HG03039 (cell line): Measurements from ENCODE around the gene GPC5.
"Not testable (repeated sequence)": the region's sequence is repeated elsewhere in the genome, so short reads cannot be mapped to it uniquely, and the experiment has no call there.

Experiments
- ATAC-seq: cut with Tn5 transposase; IDR thresholded peaks from one replicate; pipeline ENCODE4 v1.9.1; 2021; ENCODE audit warnings: mild to moderate bottlenecking, moderate library complexity; ENCODE audit not compliant: unreplicated experiment

GPC5 gene

DNA sequence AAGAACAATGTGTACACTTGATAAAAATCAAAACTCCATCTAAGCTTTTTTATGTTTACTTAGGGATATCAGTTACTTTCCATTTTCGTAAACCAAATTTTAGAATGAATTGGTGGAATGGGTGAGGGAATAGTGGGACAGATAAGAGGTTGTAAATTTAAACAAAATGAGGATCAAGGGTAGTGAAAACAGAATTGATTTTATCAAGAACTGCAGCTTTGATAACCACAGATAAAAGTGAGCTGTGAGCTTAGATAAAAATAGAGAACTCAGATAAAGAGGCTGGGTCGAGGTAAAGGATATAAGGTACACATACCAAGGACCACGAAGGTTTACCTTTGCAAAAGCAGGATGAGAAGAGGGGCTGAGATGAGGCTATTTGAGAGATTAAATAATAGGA is 1015.0 kb downstream of the GPC5 start:
- no peak for ATAC-seq

DNA sequence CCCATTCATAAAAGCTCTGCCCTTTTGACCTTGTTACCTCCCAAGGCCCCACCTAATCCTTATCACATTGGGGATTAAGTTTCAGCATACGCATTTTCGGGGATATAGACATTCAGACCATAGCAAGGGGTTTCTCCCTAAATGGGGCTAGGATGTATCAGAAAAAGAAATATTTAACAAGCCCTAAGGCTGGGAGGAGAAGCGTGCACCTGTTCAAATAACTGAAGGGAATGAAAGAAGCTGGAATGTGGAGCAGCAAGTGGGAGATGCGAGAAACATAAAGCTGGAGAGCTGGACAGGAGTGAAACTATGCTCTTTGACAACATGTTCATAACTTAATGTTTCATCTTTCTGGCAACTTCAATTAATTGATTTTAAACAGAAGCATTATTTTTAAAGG is 1016.4 kb downstream of the GPC5 start:
- ATAC-seq, result no peak

DNA sequence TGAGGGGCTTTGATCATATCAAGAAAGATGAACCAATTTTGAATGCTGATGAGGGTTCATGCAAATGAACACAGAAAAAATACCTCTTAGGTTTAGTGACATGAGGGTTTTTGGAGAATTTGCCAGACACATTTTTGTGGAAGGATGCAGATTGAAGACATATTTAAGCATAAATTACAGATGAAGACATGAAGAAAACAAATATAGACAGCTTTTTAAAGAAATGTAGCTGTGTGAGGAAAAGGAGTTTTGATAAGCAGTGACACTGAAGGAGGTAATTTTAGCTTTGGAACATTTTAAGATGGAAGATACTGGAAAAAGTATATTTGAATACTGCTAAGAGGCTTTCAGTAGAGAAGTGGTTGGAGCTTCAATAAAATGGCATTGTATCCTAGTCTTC is 1017.4 kb downstream of the GPC5 start:
- no peak for ATAC-seq

DNA sequence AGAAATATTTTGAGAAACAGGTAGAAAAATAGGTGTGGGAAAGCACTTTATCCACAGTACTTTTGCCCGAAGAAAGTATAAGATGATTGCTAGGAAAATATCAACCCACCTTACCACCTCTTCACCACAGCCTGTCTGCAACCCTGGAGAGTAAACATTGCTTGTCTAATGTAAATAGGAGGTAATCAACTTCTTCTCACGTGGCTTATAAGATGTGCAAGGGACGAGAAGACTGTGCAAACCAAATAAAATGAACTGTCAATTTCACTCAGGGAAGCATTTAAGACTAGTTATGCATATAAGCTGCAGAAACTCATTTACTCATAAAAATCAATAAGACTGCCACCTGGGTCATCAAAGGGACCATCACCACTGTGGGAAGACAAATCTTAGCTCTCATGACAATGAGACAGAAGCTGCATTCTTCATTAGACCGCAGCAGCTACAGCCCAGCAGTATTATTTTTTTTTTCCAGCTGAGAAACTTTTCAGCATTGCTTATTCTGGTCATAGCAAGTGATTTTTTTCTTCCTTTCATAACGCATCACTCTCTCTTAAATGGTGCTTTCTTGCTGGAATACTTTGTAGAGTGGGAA is 1020.5 kb downstream of the GPC5 start:
- no peak for ATAC-seq

- ATAC-seq, result no peak
These were observed 1030.8 kb downstream of the GPC5 start for GRCh38 chr13:92429231-92429630.

DNA sequence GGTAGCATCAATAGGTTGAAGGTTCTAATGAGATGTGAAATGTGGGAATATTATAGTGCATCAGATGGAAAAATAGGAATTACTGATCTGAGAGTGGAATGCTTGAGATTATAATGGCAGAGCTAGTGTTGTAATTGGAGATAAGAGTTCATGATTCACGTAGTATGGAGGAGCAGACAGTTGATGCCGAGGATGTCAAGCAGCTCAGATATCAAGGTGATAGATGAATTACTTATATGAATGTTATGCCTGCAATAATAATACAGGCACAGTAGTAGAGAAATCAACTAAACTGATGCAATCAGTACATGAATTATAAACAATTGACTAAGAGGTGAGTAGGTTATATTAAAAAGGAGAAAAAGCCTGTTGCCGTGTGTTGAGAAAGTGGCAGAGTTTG is 1035.0 kb downstream of the GPC5 start:
- ATAC-seq, result no peak

- ATAC-seq, result no peak
These were observed 1035.5 kb downstream of the GPC5 start for GRCh38 chr13:92433963-92434362.

- no peak for ATAC-seq
These were observed 1038.5 kb downstream of the GPC5 start for GRCh38 chr13:92436924-92437323.

DNA sequence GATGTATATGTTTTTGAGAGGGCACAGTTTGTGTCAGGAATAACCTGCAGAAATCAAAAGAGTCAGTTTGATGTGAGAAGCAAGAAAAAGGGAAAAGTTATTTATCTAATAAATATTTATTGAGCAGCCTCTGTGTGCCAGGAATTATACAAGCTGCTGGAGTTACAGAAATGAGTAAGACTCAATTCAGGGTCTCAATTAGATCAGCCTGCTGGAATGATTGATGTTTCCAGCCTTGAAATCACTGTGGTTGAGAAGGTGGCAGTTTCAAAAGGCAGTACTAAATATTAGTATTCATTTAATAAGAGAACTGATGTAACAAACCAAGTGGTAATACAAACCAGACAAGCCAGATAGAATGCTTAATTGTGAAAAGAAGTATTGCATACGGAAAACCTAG is 1045.8 kb downstream of the GPC5 start:
- no peak for ATAC-seq

DNA sequence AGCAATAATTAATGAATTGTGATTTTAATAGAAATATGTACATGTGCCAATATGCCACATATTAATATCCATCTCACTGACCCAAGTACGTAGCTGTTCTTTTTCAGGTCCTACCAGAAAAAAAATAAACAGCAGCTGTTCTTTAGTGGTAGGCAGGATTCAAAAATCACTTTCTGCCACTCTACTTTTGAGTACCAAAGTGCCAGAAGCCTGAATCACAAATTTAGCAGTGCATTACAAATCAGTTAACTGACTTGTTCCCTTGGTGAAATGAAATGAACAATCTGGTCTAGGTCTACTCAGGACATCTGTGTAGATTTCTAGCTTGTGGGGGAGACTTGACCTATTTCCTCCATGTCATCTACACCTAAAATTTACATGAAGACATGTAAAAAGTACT is 1052.6 kb downstream of the GPC5 start:
- no peak for ATAC-seq

DNA sequence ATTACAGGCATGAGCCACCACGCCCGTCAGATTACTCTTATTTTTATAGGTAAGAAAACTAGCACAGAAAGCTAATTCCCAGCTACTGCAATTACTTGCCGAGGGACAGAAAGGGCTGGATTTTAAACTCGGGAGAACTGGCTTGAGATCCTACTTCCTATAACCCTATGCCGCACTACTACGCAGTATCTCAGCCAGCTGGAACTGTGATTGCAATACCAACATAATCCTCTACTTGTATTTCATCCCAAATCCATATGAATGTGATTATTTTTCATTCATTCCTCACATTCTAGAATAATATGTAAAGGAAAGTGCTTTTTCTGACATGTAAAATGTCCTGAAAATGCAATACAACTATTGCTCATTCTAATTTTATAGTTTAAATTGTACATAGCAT is 1054.4 kb downstream of the GPC5 start:
- ATAC-seq, result no peak

DNA sequence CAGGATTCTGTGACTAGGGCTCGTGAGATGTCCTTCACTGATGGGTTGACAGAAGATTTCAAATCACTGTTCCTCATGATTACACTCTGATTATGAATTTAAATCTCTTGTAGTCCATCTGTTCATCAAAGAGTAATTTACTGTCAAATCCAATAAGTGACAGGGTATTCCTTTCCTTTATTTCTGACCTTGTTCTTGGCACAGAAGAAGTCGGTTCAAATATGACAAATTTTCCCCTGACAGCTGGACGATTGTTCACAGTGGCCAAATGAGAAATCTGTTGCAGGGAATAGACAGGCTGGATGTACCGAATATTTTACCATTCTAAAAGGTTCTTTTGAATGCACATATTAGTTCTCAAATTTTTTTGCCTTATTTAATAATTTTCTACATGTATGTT is 1060.9 kb downstream of the GPC5 start:
- no peak for ATAC-seq

- no peak for ATAC-seq
These were observed 1062.1 kb downstream of the GPC5 start for GRCh38 chr13:92460479-92460878.

- no peak for ATAC-seq
These were observed 1063.0 kb downstream of the GPC5 start for GRCh38 chr13:92461402-92461801.

- no peak for ATAC-seq
These were observed 1063.4 kb downstream of the GPC5 start for GRCh38 chr13:92461831-92462230.

DNA sequence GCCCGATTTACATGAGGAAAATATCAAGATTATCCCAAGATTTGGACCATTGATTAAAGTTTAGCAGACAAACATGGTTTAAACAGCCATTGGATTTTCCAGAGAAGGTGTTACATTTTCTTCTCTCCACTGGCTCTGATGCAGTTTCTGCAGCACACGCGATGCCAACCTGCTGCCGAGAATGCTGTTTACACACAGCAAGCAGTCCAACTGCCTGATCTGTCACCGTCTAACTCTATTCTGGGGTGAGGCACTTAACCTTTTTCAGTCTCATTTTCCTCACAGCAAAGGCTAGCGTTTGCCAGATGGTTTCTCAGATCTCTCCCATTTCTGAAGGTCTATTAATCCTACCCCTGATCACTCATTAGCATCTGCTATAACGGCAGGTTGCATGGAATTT is 1064.7 kb downstream of the GPC5 start:
- no peak for ATAC-seq

DNA sequence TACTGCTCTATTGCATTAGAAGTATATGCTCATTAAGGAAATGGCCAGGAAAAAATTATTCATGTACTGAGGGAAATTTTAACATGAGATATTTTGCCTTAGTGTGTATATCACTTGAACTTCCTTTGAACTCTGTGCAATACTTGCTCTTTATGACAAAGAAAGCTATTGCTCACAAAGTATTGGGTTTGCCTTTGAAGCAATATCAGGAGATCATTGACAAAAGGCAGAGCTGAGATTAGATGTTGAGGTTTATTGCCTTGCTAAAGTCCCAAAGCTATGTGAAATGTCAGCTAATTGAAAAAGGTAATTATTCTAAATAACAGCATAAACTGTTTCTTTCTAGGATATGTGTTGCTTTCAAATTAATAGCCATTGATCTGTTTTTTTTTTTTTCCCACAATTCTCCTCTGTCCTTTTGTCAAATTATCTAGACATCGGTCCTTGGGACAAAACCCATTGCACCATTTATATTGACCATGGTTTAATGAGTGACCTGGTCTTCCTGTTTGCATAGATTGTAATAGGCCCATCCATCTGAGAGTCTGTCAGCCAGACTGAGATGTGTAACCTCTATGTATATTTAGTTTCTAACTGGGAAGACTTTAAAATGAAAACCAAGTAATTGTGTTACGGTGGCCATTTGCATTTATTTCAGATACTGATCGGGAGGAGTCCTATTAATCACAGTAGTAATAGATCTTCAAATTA is 1075.5 kb downstream of the GPC5 start:
- no peak for ATAC-seq

- ATAC-seq, result no peak
These were observed 1082.0 kb downstream of the GPC5 start for GRCh38 chr13:92480387-92480786.

DNA sequence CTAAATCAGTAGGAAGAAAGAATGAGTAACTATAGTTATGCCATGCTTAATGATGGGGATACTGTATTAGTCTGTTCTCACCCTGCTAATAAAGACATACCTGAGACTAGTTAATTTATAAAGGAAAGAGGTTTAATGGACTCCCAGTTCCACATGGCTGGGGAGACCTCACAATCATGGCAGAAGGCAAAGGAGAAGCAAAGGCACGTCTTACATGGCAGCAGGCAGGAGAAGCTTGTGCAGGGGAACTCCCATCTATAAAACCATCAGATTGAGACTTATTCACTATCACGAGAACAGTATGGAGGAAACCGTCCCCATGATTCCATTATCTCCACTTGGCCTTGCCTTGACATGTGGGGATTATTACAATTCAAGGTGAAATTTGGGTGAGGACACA is 1084.4 kb downstream of the GPC5 start:
- ATAC-seq, result not testable (repeated sequence)

DNA sequence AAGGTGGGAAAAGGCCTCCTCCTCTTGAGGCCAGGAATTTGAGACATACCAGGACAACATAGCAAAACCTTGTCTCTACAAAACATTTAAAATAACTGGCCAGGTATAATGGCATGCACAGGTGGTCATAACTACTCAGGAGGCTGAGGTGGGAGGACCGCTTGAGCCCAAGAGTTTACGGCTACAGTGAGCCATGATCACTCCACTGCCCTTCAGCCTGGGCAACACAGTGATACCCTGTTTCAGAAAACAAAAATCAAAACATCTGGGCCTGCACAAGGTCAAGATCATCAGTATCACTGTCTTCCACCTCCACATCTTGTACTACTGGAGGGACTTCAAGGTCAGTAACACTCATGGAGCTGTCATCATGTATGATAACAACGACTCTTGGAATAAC is 1085.5 kb downstream of the GPC5 start:
- ATAC-seq, result no peak

DNA sequence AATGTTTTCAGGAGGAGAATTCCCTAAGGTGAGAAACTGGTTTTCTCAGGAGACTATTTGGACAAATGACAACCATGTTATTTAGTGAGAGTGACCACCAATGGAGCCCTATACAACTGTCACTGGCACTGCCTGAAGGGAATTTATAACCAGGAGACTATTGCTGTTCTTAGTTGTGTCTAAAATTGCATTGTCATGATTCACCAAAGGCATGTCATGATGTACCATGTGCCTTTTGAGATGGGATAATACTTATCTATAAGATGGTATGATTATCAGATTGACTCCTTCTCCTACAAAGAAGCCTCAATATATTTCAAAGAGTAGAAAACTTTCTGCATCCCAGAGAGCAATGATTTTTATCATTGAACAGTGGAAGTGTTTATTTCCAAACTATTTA is 1088.8 kb downstream of the GPC5 start:
- ATAC-seq, result no peak

- ATAC-seq, result no peak
These were observed 1089.9 kb downstream of the GPC5 start for GRCh38 chr13:92488249-92488852.

- ATAC-seq, result no peak
These were observed 1093.4 kb downstream of the GPC5 start for GRCh38 chr13:92491839-92492238.
